WTC11 (cell line): ENCODE results near the gene SLC9C1.

Source experiments
- CBFB ChIP-seq: sonication (generic); formaldehyde crosslinking; IDR thresholded peaks from 2 replicates; pipeline ENCODE4 v1.8.1; 2022; ENCODE audit warnings: mild to moderate bottlenecking, low read depth, missing genetic modification reagents
- JUN ChIP-seq: sonication (generic); formaldehyde crosslinking; IDR thresholded peaks from 2 replicates; pipeline ENCODE4 v1.8.0; 2023; ENCODE audit warnings: mild to moderate bottlenecking, missing genetic modification reagents
- TEAD4 ChIP-seq: sonication (generic); formaldehyde crosslinking; IDR thresholded peaks from 2 replicates; pipeline ENCODE4 v1.8.0; 2022; ENCODE audit warnings: mild to moderate bottlenecking, missing genetic modification reagents

- no peak for TF ChIP-seq CBFB
- TF ChIP-seq TEAD4 (CRISPR knock-in tag), result no peak
- TF ChIP-seq JUN, result no peak
These were observed 176.0 kb downstream of the SLC9C1 start for GRCh38 chr3:112117841-112118571.
